ENCODE data around the gene FAM156A. TPM values are rescaled to one million over a fixed set of nuclear protein-coding genes. Genes with fewer than 3 reads are reported as not detected.
"Not testable (repeated sequence)": the region's sequence is repeated elsewhere in the genome, so short reads cannot be mapped to it uniquely, and the experiment has no call there.

FAM156A gene
- total RNA-seq, 4 donors from 2014 or later = 18.3 to 50.3 (median 29.6) TPM

GRCh38 chrX:53000447-53001135 is 42.3 kb upstream of the FAM156A start:
- DNase-seq = no peak
- Histone ChIP-seq H3K36me3 (no peaks in the 10 kb centered on the region), H3K4me3 (no peak overlapping the region), H3K9me3 (no peaks in the 10 kb centered on the region), H3K4me1 (no peaks in the 10 kb centered on the region), H3K27me3 (no peaks in the 10 kb centered on the region), H3K27ac (no peak overlapping the region)
- no peak for TF ChIP-seq POLR2A (IDR thresholded peaks at IDR 0.05)
- no peak for TF ChIP-seq CTCF (IDR thresholded peaks at IDR 0.05)

- Histone ChIP-seq H3K4me1 (peaks cover 0 to 10% (median 2%) of the 10 kb centered on the region in 4 donors), H3K9me3 (no peaks in the 10 kb centered on the region), H3K4me3 (peak overlapping the region; percentile 46 to 66 (median 54)), H3K27me3 (no peaks in the 10 kb centered on the region), H3K36me3 (no peaks in the 10 kb centered on the region), H3K27ac (peak overlapping the region; percentile 77 to 95 (median 86))
- TF ChIP-seq CTCF (IDR thresholded peaks at IDR 0.05) (peak in 1 of 6 experiments; percentile 3), POLR2A (IDR thresholded peaks at IDR 0.05) (no peak)
- no peak for DNase-seq
Observed at GRCh38 chrX:52995987-52996331, 37.6 kb upstream of the FAM156A start.

- Histone ChIP-seq H3K27ac (peak overlapping the region; percentile 77 to 95 (median 86)), H3K27me3 (no peaks in the 10 kb centered on the region), H3K9me3 (no peaks in the 10 kb centered on the region), H3K36me3 (no peaks in the 10 kb centered on the region), H3K4me3 (peak overlapping the region; percentile 46 to 66 (median 54)), H3K4me1 (peaks cover 0 to 10% (median 2%) of the 10 kb centered on the region in 4 donors)
- DNase-seq = peak; percentile 85 to 96 (median 91)
- TF ChIP-seq POLR2A (IDR thresholded peaks at IDR 0.05) (peak in 1 of 2 donors; percentile 18), CTCF (IDR thresholded peaks at IDR 0.05) (peak; percentile 24 to 84 (median 72))
Observed at GRCh38 chrX:52995135-52995986, 37.0 kb upstream of the FAM156A start.

- Histone ChIP-seq H3K9me3 (no peaks in the 10 kb centered on the region), H3K27ac (no peak overlapping the region), H3K4me3 (no peak overlapping the region), H3K36me3 (no peaks in the 10 kb centered on the region), H3K27me3 (no peaks in the 10 kb centered on the region), H3K4me1 (peaks cover 0 to 15% (median 2%) of the 10 kb centered on the region in 4 donors)
- TF ChIP-seq CTCF (IDR thresholded peaks at IDR 0.05) = no peak
- no peak for DNase-seq
Observed at GRCh38 chrX:52990848-52991247, 32.5 kb upstream of the FAM156A start.

GRCh38 chrX:52990011-52990631 is 31.8 kb upstream of the FAM156A start:
- TF ChIP-seq CTCF (IDR thresholded peaks at IDR 0.05) = peak in 5 of 6 experiments; percentile 30 to 64 (median 50)
- DNase-seq = peak; percentile 46 to 82 (median 65)

More at GRCh38 chrX:52990011-52990631, 31.8 kb upstream of the FAM156A start:
- H3K9me3 ChIP-seq, H3K27me3 ChIP-seq, H3K27ac ChIP-seq, H3K4me3 ChIP-seq, H3K36me3 ChIP-seq: not testable (repeated sequence)
- peaks cover 0 to 15% (median 2%) of the 10 kb centered on the region in 4 donors for H3K4me1 ChIP-seq
